ENCODE data around the gene SLC25A1. TPM values are rescaled to one million over a fixed set of nuclear protein-coding genes. Genes with fewer than 3 reads are reported as not detected.

SLC25A1 gene
- total RNA-seq, 1 donor from 2014 or later: 97.9 TPM

DNA sequence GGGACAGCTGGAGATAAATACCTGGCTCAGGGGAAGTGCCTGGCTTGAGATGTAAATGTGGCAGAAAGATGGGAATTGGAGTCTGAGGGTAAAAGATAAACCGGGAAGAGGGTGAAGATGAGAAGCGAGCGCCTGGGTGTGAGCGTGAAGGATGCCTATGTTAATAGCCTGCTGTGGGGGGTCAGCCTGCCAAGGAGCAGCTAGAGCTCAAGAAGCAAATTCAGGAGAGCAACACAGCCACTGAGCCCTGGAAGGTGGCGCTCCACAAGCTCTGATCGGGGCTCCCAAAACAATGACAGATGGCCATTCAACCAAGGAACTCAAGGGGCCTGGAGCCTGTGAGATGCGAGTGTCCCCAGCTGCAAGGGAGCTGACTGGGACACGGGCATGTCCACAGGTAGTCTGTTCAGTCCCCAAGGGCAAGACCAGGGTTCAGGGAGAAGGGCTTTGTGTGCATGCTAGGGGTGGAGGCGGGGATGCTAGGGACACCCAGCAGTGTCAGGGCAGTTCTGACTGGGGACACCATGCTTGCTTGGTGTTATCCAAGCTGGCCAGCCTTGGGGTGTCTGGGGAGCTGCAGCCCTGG lies 31.2 kb downstream of the SLC25A1 start:
- no peak for DNase-seq (ENCODE audit: low read depth)

DNA sequence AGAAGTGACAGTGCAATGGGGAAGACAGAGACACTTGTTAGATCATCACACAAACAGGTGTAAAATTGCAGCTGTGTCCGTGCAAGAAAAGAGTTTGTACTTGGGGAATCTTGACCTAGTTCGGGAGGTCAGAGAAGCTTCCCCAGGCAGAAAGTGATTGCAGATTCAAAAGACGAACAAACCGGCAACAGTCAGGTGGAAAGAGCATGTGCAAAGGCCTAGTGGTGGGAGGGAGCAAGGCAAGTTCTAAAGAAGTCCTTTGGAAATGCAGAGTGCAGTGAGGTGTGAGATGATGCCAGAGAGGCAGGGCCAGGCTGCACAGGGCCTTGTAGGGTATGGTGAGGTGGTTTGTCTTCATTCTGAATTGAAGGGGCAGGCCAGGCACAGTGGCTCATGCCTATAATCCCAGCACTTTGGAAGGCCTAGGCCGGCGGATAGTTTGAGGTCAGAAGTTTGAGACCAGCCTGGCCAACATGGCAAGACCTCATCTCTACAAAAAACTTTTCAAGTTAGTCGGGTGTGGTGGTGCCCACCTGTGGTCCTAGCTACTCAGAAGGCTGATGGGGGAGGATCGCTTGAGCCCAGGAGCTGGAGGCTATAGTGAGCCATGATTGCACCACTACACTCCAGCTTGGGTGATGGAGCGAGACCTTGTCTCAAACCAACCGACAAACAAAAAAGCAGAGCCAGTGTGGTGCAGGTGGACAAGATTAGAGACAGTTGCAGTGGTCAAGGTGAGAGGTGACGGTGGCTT lies 32.1 kb downstream of the SLC25A1 start:
- Histone ChIP-seq H3K27ac (ENCODE audit: low read depth, low read length) (no peak overlapping the region), H3K4me3 (ENCODE audit: insufficient read depth, low read depth, low read length) (no peak overlapping the region), H3K79me2 (ENCODE audit: insufficient read depth, low read length) (peaks cover 22% of the 10 kb centered on the region), H3K4me1 (ENCODE audit: insufficient read depth, low read length) (no peaks in the 10 kb centered on the region), H3K9me3 (ENCODE audit: insufficient read depth, low read depth, low read length) (no peaks in the 10 kb centered on the region), H4K20me1 (ENCODE audit: insufficient read depth, low read length) (peaks cover 9% of the 10 kb centered on the region), H3K9ac (ENCODE audit: low read length) (no peak overlapping the region), H3K36me3 (ENCODE audit: insufficient read depth, low read length) (peaks cover 5% of the 10 kb centered on the region), H2AFZ (ENCODE audit: low read depth, low read length) (no peak overlapping the region), H3K4me2 (ENCODE audit: low read length) (no peak overlapping the region), H3K27me3 (ENCODE audit: insufficient read depth, low read length) (peaks cover 28% of the 10 kb centered on the region)
- peaks cover 7% of the 10 kb centered on the region for H3K36me3 Mint-ChIP-seq (ENCODE audit: low read depth, unreplicated experiment)
- H3K27me3 Mint-ChIP-seq (ENCODE audit: low read depth, unreplicated experiment): peaks cover 37% of the 10 kb centered on the region
- FAIRE-seq (no peak), DNase-seq (ENCODE audit: low read depth) (no peak)
- peaks cover 10% of the 10 kb centered on the region for H3K9me3 Mint-ChIP-seq (ENCODE audit: unreplicated experiment)
- peaks cover 4% of the 10 kb centered on the region for H3K4me1 Mint-ChIP-seq (ENCODE audit: low read depth, unreplicated experiment)
- H3K27ac Mint-ChIP-seq (ENCODE audit: unreplicated experiment): no peak overlapping the region
- H3K4me3 Mint-ChIP-seq (ENCODE audit: unreplicated experiment): no peak overlapping the region
- TF ChIP-seq EZH2 (IDR thresholded peaks at IDR 0.05; ENCODE audit: insufficient read depth, low read length): no peak
- TF ChIP-seq, protein P1, sequence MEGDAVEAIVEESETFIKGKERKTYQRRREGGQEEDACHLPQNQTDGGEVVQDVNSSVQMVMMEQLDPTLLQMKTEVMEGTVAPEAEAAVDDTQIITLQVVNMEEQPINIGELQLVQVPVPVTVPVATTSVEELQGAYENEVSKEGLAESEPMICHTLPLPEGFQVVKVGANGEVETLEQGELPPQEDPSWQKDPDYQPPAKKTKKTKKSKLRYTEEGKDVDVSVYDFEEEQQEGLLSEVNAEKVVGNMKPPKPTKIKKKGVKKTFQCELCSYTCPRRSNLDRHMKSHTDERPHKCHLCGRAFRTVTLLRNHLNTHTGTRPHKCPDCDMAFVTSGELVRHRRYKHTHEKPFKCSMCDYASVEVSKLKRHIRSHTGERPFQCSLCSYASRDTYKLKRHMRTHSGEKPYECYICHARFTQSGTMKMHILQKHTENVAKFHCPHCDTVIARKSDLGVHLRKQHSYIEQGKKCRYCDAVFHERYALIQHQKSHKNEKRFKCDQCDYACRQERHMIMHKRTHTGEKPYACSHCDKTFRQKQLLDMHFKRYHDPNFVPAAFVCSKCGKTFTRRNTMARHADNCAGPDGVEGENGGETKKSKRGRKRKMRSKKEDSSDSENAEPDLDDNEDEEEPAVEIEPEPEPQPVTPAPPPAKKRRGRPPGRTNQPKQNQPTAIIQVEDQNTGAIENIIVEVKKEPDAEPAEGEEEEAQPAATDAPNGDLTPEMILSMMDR (IDR thresholded peaks at IDR 0.05; ENCODE audit: insufficient read depth, low read depth, low read length): no peak

More for the DNA sequence above, 31.2 kb downstream of the SLC25A1 start:
- no peak overlapping the region for H2AFZ ChIP-seq (ENCODE audit: low read depth, low read length)
- no peak overlapping the region for H3K4me3 ChIP-seq (ENCODE audit: insufficient read depth, low read depth, low read length)
- no peak overlapping the region for H3K4me2 ChIP-seq (ENCODE audit: low read length)
- no peaks in the 10 kb centered on the region for H3K36me3 ChIP-seq (ENCODE audit: insufficient read depth, low read length)
- no peak overlapping the region for H3K27ac ChIP-seq (ENCODE audit: low read depth, low read length)
- H3K9me3 ChIP-seq (ENCODE audit: insufficient read depth, low read depth, low read length): no peaks in the 10 kb centered on the region
- Mint-ChIP-seq H3K4me3 (ENCODE audit: unreplicated experiment) (peak overlapping the region; percentile 17), H3K9me3 (ENCODE audit: unreplicated experiment) (peaks cover 17% of the 10 kb centered on the region), H3K27ac (ENCODE audit: unreplicated experiment) (peak overlapping the region; percentile 56), H3K27me3 (ENCODE audit: low read depth, unreplicated experiment) (peaks cover 45% of the 10 kb centered on the region), H3K4me1 (ENCODE audit: low read depth, unreplicated experiment) (peaks cover 4% of the 10 kb centered on the region), H3K36me3 (ENCODE audit: low read depth, unreplicated experiment) (peaks cover 10% of the 10 kb centered on the region)
- no peak overlapping the region for H3K9ac ChIP-seq (ENCODE audit: low read length)
- H3K79me2 ChIP-seq (ENCODE audit: insufficient read depth, low read length): peaks cover 21% of the 10 kb centered on the region
- no peaks in the 10 kb centered on the region for H3K4me1 ChIP-seq (ENCODE audit: insufficient read depth, low read length)
- no peak for TF ChIP-seq EZH2 (IDR thresholded peaks at IDR 0.05; ENCODE audit: insufficient read depth, low read length)
- TF ChIP-seq, protein P1 (IDR thresholded peaks at IDR 0.05; ENCODE audit: insufficient read depth, low read depth, low read length): no peak
- FAIRE-seq: no peak
- peaks cover 35% of the 10 kb centered on the region for H3K27me3 ChIP-seq (ENCODE audit: insufficient read depth, low read length)
- H4K20me1 ChIP-seq (ENCODE audit: insufficient read depth, low read length): peaks cover 7% of the 10 kb centered on the region
